Nephron (organoid): ENCODE data around the gene KCNF1.

Source experiments
- H3K27ac Mint-ChIP-seq, 3 experiments: 2 replicates each; pipeline ENCODE4 v1.8.0; 2020; ENCODE audit warnings: mixed read lengths in 3 of 3, mild to moderate bottlenecking in 2 of 3, moderate library complexity in 1 of 3
- H3K27me3 Mint-ChIP-seq: 2 replicates; pipeline ENCODE4 v1.8.0; 2021; ENCODE audit warnings: low read depth, mild to moderate bottlenecking, moderate library complexity, mixed read lengths
- H3K36me3 Mint-ChIP-seq: 2 replicates; pipeline ENCODE4 v1.8.0; 2020; ENCODE audit warnings: low read depth, mixed read lengths
- H3K4me1 Mint-ChIP-seq: 2 replicates; pipeline ENCODE4 v1.8.0; 2020; ENCODE audit warnings: mixed read lengths
- H3K4me3 Mint-ChIP-seq, 3 experiments: 2 replicates each; pipeline ENCODE4 v1.8.0; 2020; ENCODE audit warnings: mild to moderate bottlenecking in 3 of 3, mixed read lengths in 3 of 3, moderate library complexity in 2 of 3
- H3K9me3 Mint-ChIP-seq: 2 replicates; pipeline ENCODE4 v1.8.0; 2020; ENCODE audit warnings: mixed read lengths
- TF ChIP-seq, protein P1 (sequence below), 3 experiments: fragments of 200-600 bp; sonication (generic); IDR thresholded peaks; one replicate each; pipeline ENCODE4 v1.5.0; 2021; ENCODE audit warnings: antibody characterized with exemption in 3 of 3; ENCODE audit not compliant: unreplicated experiment in 3 of 3

The KCNF1 gene

GRCh38 chr2:10939058-10939457 lies 27.3 kb downstream of the KCNF1 start:
- Mint-ChIP-seq H3K9me3 (peaks cover 21% of the 10 kb centered on the region), H3K27ac (no peak overlapping the region), H3K4me1 (peaks cover 32% of the 10 kb centered on the region), H3K27me3 (peaks cover 16% of the 10 kb centered on the region), H3K36me3 (no peaks in the 10 kb centered on the region), H3K4me3 (no peak overlapping the region)
- TF ChIP-seq, protein P1, sequence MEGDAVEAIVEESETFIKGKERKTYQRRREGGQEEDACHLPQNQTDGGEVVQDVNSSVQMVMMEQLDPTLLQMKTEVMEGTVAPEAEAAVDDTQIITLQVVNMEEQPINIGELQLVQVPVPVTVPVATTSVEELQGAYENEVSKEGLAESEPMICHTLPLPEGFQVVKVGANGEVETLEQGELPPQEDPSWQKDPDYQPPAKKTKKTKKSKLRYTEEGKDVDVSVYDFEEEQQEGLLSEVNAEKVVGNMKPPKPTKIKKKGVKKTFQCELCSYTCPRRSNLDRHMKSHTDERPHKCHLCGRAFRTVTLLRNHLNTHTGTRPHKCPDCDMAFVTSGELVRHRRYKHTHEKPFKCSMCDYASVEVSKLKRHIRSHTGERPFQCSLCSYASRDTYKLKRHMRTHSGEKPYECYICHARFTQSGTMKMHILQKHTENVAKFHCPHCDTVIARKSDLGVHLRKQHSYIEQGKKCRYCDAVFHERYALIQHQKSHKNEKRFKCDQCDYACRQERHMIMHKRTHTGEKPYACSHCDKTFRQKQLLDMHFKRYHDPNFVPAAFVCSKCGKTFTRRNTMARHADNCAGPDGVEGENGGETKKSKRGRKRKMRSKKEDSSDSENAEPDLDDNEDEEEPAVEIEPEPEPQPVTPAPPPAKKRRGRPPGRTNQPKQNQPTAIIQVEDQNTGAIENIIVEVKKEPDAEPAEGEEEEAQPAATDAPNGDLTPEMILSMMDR (IDR thresholded peaks at IDR 0.05; ENCODE audit: unreplicated experiment in 3 of 3) = no peak

DNA sequence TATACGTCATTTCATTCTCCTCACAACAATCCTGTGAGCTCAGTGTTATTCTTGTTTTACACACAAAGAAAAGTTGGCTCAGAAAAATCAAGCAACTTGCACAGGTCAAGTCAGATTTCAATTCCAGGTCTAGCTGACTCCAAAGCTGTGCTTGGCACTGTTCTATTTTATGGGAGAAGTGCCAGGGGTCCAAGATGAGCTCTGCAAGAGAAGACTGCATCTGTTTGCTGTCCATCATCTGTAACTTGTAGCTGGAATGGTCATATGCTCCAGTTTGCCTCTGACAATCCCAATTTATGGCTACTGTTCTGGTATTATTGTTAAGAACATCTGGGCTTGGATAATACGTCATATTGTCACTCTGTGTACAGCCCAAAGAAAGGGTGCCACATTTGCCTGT lies 28.9 kb downstream of the KCNF1 start:
- Mint-ChIP-seq H3K36me3 (no peaks in the 10 kb centered on the region), H3K4me3 (no peak overlapping the region)

DNA sequence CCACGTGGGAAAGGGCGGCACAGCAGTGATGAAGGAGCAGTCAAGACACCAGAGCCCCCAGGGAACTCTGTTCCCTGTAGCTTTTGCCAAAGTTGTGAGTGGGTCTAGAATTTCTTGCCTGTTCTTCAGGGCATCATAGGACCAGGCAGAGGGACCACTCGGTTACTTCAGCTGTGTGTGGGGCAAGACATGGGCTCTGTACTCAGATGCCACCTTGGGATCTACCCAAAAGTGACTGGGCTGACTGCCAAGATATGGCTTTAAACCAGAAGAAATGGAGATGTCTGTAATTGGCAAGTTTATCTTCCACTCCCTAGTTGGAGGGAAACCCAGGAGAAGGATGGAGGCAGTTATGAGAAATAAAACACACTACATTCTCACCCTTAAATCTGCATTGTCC lies 29.6 kb downstream of the KCNF1 start:
- TF ChIP-seq, protein P1 (IDR thresholded peaks at IDR 0.05; ENCODE audit: unreplicated experiment in 3 of 3) = no peak
- peaks cover 19% of the 10 kb centered on the region for H3K9me3 Mint-ChIP-seq
- no peaks in the 10 kb centered on the region for H3K36me3 Mint-ChIP-seq
- no peak overlapping the region for H3K4me3 Mint-ChIP-seq
- peaks cover 16% of the 10 kb centered on the region for H3K4me1 Mint-ChIP-seq
- H3K27ac Mint-ChIP-seq = no peak overlapping the region
- H3K27me3 Mint-ChIP-seq = peaks cover 11% of the 10 kb centered on the region

More for the DNA sequence above, 28.9 kb downstream of the KCNF1 start:
- TF ChIP-seq, protein P1 (IDR thresholded peaks at IDR 0.05; ENCODE audit: unreplicated experiment in 3 of 3) = no peak
- H3K9me3 Mint-ChIP-seq = peaks cover 21% of the 10 kb centered on the region
- no peak overlapping the region for H3K27ac Mint-ChIP-seq
- H3K4me1 Mint-ChIP-seq = peaks cover 23% of the 10 kb centered on the region
- peaks cover 11% of the 10 kb centered on the region for H3K27me3 Mint-ChIP-seq

DNA sequence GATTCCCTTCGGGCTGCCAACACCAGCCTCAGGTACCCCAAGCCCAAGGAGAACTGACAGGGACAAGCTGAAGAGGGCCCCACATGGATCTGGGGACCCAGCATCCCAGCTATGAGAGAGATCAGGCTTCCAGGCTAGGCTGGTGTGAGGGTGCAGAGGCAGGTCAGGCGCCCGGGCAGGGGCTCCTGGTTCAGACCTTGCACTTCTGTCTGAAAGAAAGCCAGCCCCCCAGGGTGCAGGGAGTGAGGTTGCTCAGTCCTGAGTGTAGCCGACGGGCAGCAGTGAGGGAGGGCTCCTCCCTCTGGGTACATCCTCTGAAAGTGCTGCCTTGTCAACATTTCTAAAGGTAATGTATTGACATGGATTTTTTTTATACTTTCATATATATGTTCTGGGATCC lies 33.1 kb downstream of the KCNF1 start:
- Mint-ChIP-seq H3K27ac (no peak overlapping the region), H3K27me3 (peaks cover 9% of the 10 kb centered on the region), H3K4me1 (peaks cover 34% of the 10 kb centered on the region), H3K36me3 (no peaks in the 10 kb centered on the region), H3K4me3 (no peak overlapping the region), H3K9me3 (peaks cover 6% of the 10 kb centered on the region)
- TF ChIP-seq, protein P1 (IDR thresholded peaks at IDR 0.05; ENCODE audit: unreplicated experiment in 3 of 3) = no peak

GRCh38 chr2:10946394-10946793 lies 34.7 kb downstream of the KCNF1 start:
- peaks cover 9% of the 10 kb centered on the region for H3K27me3 Mint-ChIP-seq
- TF ChIP-seq, protein P1 (IDR thresholded peaks at IDR 0.05; ENCODE audit: unreplicated experiment in 3 of 3) = no peak
- peaks cover 4% of the 10 kb centered on the region for H3K9me3 Mint-ChIP-seq
- H3K36me3 Mint-ChIP-seq = no peaks in the 10 kb centered on the region
- H3K4me3 Mint-ChIP-seq = no peak overlapping the region
- peaks cover 19% of the 10 kb centered on the region for H3K4me1 Mint-ChIP-seq
- no peak overlapping the region for H3K27ac Mint-ChIP-seq

GRCh38 chr2:10947005-10947440 lies 35.3 kb downstream of the KCNF1 start:
- Mint-ChIP-seq H3K27ac (no peak overlapping the region), H3K4me1 (peaks cover 19% of the 10 kb centered on the region), H3K4me3 (no peak overlapping the region), H3K9me3 (peaks cover 4% of the 10 kb centered on the region), H3K27me3 (peaks cover 6% of the 10 kb centered on the region), H3K36me3 (no peaks in the 10 kb centered on the region)
- TF ChIP-seq, protein P1 (IDR thresholded peaks at IDR 0.05; ENCODE audit: unreplicated experiment in 3 of 3) = no peak
